ENCODE data around the gene TULP1.

The TULP1 gene

DNA sequence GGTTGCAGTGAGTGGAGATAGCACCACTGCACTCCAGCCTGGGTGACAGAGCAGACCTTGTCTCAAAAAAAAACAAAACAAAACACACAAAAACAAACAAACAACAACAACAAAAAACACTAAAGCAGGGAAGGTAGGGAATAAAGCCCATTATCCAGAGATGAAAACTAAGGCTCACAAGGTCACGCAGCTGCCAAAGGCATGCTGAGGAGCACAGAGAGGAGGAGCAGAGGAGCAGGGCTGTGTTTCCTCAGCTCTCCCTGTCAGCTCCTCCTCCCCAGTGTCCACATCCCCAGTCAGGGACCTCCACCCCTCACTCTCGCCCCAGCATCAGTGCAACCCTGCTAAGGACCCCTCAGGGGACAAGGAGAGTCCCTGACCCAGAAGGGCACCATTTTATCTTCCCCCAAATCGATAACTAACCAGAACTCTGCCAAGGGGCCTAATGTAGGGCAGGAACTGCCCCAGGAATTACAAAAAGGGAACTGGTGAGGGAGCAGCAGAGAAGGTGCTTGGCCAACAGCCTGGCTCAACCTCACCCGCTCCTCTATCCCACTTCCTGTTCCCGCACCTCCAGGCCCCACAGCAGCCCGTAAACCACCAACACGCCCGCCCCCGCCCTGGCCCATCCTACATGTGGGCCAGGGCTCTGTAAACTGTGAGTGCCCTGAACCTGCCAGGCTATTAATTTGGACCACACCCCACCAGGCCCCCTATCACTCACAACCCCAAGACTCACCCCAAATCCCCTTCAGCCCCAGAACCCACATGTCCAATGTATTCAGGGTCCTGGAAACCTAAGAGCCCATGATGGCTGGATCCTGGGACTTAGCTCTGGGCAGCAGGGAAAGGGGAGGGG is 24.8 kb downstream of the TULP1 start:
- Histone ChIP-seq H3K9me3 (ENCODE audit: severe bottlenecking) (no peaks in the 10 kb centered on the region), H3K4me3 (ENCODE audit: low read depth, low read length) (no peak overlapping the region), H3K27ac (peak overlapping the region; percentile 98), H3K27me3 (ENCODE audit: insufficient read depth, low read depth, severe bottlenecking) (no peaks in the 10 kb centered on the region), H3K36me3 (peaks cover 32% of the 10 kb centered on the region)
- DNase-seq, result no peak
- TF ChIP-seq, protein P1, sequence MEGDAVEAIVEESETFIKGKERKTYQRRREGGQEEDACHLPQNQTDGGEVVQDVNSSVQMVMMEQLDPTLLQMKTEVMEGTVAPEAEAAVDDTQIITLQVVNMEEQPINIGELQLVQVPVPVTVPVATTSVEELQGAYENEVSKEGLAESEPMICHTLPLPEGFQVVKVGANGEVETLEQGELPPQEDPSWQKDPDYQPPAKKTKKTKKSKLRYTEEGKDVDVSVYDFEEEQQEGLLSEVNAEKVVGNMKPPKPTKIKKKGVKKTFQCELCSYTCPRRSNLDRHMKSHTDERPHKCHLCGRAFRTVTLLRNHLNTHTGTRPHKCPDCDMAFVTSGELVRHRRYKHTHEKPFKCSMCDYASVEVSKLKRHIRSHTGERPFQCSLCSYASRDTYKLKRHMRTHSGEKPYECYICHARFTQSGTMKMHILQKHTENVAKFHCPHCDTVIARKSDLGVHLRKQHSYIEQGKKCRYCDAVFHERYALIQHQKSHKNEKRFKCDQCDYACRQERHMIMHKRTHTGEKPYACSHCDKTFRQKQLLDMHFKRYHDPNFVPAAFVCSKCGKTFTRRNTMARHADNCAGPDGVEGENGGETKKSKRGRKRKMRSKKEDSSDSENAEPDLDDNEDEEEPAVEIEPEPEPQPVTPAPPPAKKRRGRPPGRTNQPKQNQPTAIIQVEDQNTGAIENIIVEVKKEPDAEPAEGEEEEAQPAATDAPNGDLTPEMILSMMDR (IDR thresholded peaks at IDR 0.05; ENCODE audit: low read depth, low read length), result no peak

DNA sequence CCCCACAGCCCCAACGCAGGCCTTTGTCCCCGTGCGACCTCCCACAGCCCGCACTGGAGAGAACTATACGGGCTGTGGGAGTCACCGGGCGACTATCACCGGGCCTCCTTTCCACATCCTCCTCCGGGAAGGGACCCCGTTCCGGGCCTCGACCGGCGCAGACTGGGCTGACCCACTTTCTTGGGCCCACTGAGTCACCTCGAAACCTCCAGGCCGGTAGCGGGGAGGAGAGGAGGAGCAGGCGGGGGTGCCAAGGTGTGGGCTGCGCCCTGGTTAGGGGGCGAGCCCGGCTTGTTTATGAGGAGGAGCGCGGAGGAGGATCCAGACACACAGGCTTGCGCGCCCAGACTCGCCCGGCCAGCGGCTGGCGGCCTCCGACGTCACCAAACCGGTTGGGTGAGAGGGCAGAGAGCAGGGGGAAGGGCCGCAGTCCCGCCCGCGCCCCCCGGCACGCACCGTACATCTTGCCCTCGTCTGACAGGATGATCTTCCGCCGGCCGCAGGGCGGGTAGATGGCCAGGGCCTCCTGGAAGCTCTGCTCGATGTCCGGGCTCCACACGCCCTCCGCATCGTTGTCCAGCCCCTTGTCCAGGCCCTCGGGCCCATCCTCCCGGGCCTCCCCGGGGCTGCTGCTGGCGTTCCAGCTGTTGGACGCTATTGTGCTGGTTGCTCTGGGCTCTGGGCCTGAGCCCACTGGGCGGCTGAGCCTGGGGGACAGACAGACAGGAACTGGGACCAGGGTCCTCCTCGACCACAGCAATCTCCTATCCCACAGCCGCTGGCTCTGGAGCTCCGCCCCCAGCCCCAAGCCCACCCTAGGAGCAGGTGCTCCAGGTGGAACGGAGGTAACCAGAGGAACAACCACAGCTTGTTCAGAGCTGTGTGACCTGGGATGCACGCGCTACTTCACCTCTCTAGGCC is 26.4 kb downstream of the TULP1 start:
- Histone ChIP-seq H3K36me3 (peaks cover 45% of the 10 kb centered on the region), H3K9me3 (ENCODE audit: severe bottlenecking) (no peaks in the 10 kb centered on the region), H3K27ac (peak overlapping the region; percentile 78), H3K27me3 (ENCODE audit: insufficient read depth, low read depth, severe bottlenecking) (no peaks in the 10 kb centered on the region), H3K4me3 (ENCODE audit: low read depth, low read length) (no peak overlapping the region)
- peak; percentile 75 for DNase-seq
- TF ChIP-seq, protein P1 (IDR thresholded peaks at IDR 0.05; ENCODE audit: low read depth, low read length), result no peak

DNA sequence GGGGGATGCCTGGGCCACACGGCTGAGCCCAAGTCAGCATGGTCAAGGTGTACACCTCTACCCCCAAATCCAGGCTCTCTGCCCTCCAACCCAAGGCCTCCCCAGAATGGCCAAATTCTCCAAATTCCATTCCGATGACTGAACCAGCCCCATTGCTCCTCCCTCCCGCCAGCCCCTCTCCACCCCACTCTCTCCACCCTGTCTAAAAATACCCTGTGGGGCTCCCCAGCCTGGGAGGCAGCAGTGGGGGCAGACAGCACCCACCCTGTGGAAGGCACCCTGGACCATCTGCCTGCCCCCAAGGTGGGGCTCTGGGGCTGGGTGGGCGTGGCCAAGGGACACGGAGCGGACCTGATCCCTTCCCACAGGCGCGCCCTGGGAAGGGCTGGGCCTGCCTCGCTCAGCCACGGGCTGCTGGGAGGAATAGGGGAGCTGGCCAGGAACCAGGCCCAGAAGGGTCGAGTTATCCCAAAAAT is 27.3 kb downstream of the TULP1 start:
- H3K4me3 ChIP-seq (ENCODE audit: low read depth, low read length), result no peak overlapping the region
- H3K36me3 ChIP-seq, result peaks cover 45% of the 10 kb centered on the region
- TF ChIP-seq, protein P1 (IDR thresholded peaks at IDR 0.05; ENCODE audit: low read depth, low read length), result no peak
- no peaks in the 10 kb centered on the region for H3K9me3 ChIP-seq (ENCODE audit: severe bottlenecking)
- H3K27me3 ChIP-seq (ENCODE audit: insufficient read depth, low read depth, severe bottlenecking), result no peaks in the 10 kb centered on the region
- H3K27ac ChIP-seq, result peak overlapping the region; percentile 78
- DNase-seq, result peak; percentile 83

DNA sequence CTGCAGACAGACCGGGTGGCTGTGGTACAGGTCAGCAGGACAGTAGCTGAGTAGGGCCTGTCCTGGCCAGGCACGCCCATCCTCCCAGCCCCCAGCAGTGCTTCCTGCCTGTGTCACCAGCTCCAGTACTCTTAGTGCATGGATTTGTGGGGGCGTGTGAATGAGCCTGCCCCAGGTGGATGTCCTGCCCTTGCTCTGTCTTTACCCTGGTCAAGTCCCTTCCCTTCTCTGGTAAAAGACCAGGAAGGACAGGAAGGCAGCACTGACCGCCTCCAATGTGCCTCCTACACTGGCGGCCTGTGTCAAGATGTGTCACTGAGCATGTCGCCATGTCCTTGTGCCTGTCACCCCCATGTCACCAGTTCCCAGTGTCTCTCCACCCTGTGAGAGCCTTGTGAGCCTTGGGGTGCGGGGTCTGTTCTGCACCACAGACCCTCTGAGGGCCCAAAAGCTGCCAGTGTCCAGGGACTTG is 27.7 kb downstream of the TULP1 start:
- Histone ChIP-seq H3K27ac (peak overlapping the region; percentile 78), H3K9me3 (ENCODE audit: severe bottlenecking) (no peaks in the 10 kb centered on the region), H3K4me3 (ENCODE audit: low read depth, low read length) (no peak overlapping the region), H3K27me3 (ENCODE audit: insufficient read depth, low read depth, severe bottlenecking) (no peaks in the 10 kb centered on the region), H3K36me3 (peaks cover 48% of the 10 kb centered on the region)
- TF ChIP-seq, protein P1 (IDR thresholded peaks at IDR 0.05; ENCODE audit: low read depth, low read length), result no peak
- no peak for DNase-seq

DNA sequence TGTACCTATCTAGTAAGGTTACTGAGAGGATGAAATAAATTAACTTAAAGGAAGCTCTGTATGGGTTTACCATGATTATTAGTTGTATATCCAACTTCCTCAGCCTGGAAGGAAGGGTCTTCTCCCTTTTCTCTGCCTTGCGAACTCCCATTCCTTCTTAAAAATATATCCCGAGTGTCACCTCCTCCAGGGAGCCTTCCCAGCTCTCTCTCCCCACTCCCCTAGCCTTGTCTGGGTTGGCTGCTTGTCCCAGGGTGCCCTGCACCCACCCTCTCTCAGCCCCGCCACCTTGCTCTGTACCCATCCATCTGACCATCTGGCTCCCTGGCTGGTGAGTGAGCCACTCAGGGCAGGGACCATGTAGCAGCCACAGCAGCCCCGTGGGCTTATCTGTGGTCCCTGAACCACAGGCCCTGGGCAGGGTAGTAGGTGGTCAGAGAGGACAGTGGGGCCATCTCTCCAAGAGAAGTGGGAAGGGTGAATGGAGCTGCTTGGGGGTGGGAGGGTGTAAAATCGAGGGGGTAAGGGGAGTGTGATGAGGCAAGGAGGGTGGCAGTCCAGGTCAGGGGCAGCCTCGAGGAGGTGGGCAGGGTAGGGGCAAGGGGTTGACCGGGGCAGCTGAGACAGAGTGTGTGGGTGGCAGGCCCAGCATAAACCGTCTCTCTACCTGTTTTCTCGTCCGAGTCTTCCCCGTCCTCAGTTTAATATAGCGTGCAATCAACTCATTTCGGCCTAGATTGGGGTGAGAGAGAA is 28.6 kb downstream of the TULP1 start:
- TF ChIP-seq, protein P1 (IDR thresholded peaks at IDR 0.05; ENCODE audit: low read depth, low read length), result no peak
- H3K27ac ChIP-seq, result peak overlapping the region; percentile 78
- no peaks in the 10 kb centered on the region for H3K9me3 ChIP-seq (ENCODE audit: severe bottlenecking)
- H3K4me3 ChIP-seq (ENCODE audit: low read depth, low read length), result no peak overlapping the region
- H3K27me3 ChIP-seq (ENCODE audit: insufficient read depth, low read depth, severe bottlenecking), result no peaks in the 10 kb centered on the region
- H3K36me3 ChIP-seq, result peaks cover 56% of the 10 kb centered on the region
- no peak for DNase-seq

Data from WERI-Rb-1 (cell line).